ENCODE results near the gene RMDN3.

Gene RMDN3
- total RNA-seq: 27.5 to 67.8 (median 37.2) reads per million in 3 experiments

DNA sequence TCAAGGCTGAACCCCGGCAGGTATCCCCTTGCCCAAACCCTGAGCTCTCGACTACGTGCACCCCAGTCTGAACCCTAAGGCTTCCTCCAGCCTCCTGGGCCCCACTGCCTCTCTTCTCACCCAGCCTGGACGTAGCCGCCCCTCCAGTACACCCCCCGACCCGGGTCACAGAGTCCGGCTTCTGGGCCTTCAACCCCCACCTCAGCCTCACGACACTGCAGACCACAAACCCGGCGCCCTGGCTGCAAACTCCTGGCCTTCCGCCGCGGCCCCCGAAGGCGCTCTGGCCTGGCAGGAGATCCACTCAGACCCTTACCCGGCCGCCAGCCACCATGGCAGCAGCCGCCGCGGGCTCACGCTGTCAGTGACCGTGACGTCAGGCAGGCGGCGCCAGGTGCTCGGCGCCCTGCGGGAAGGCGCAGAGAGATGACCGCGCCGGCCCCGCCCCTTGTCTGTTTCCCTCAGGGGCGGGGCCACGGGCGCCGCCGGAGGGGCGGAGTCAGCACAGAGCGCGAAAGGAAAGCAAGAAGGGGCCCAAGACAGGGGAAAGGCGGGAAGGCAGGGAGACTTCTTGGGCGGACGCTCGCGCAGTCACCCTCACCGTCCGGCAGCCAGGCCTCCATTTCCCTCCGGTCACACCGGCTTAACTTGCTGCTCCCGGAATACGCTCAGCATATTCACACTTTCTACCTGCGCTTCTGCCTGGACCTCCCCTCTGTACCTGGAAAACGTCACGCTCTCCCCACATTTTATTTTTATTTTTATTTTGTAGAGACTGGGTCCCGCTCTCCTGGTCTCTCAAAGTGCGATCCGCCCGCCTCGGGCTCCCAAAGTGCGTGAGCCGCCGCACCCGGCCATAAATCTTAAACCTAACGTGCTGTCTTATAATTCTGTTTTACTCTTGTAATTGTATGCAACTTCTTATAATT lies at the start of gene RMDN3:
TSS of gene RMDN3 (minus strand) at position 372 of the 929 bp plus-strand sequence. CDS start 471 bp downstream, outside the sequence.
- DNase-seq: peak; percentile 90

DNA sequence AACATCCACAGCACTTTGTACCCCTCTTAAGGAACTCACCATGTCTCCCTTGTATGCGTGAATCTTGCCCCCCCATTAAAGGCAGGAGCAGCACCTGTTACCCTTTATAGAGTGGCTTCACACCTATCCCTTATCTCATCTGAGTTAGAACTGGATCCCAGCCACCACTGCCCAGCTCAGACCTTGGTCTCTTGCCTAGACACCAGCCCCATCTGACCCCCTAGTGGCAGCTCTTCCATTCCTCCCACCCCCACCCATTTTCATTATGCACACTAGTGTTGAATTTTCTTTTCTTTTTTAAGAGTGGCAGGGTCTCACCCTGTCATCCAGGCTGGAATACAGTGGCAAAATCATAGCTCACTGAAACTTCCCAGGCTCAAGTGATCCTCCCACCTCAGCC lies 48.6 kb upstream of the RMDN3 start:
- DNase-seq: no peak

- DNase-seq: no peak
Observed at GRCh38 chr15:40803076-40803475, 48.0 kb upstream of the RMDN3 start.

DNA sequence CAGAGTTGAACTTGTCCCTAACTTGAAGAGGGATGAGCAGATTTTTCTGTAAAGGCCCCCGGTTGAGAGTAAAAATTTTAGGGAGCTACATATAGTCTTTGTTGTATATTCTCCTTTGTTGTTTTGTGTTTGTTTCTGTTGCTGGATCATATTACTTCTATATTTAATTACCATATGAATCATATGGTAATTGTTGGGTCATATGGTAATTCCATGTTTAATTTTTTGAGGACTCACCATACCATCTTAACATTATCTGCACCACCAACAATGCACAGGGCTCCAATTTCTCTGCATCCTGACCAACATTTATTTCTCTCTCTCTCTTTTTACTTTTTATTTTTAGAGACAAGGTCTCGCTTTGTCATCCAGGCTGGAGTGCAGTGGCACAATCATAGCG lies 44.5 kb upstream of the RMDN3 start:
- no peak for DNase-seq

GRCh38 chr15:40796512-40796911 lies 41.5 kb upstream of the RMDN3 start:
- no peak for DNase-seq

DNA sequence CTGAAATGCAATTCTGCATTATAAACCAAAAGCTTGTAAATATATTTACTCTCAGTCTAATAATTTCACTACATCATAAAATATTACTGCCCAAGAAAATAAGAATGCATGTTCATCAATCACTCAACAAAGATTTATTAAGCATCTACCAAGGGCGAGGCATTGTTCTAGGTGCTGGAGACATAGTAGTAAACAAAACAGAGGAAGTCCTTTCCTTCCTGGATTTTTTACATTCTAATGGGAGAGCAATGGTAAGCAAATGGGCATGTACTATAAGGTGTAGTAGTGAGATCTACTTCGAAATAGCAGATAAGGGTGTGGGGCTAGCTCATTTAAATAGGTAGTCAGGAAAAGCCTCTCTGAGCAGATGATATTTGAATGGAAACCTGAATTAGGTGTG lies 41.0 kb upstream of the RMDN3 start:
- DNase-seq: no peak

DNA sequence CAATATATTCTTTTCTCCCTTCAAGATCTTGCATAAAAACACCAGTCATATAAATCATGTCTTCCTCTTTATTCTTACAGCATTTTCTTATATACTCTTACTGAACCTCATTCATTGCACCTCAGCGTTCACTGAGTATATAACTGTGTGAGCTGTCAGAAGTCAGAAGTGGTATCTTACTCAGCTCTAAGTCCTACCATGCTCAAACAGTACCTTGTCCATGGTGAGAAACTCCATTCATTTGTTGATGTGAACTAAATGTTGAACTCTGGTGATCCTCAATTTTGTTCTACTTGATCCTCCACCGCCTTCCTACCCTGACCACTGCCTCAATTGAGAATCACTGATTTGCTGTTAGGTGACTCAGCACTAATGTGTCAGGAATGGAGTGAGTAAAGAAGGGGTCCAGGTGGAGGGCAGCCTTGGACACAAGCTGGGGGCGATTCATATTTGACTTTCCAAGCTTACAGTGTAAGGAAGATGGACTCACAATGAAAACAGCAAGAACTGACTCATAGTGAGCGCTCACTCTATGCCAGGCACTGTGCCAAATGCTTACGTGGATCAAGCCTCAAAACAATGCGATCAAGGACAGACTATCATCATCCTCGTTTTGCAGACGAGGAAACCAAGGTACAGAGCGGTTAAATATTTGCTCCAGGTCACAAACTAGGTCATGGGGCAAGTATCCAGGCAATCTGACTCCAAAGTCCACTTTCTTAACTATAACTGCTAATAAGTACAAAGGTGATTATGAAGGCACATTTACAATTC lies 38.3 kb upstream of the RMDN3 start:
- no peak for DNase-seq

GRCh38 chr15:40792394-40792793 lies 37.3 kb upstream of the RMDN3 start:
- DNase-seq: no peak

- no peak for DNase-seq
Observed at GRCh38 chr15:40790718-40791117, 35.7 kb upstream of the RMDN3 start.

- DNase-seq: no peak
Observed at GRCh38 chr15:40789999-40790398, 34.9 kb upstream of the RMDN3 start.

GRCh38 chr15:40789119-40789518 lies 34.1 kb upstream of the RMDN3 start:
- no peak for DNase-seq

DNA sequence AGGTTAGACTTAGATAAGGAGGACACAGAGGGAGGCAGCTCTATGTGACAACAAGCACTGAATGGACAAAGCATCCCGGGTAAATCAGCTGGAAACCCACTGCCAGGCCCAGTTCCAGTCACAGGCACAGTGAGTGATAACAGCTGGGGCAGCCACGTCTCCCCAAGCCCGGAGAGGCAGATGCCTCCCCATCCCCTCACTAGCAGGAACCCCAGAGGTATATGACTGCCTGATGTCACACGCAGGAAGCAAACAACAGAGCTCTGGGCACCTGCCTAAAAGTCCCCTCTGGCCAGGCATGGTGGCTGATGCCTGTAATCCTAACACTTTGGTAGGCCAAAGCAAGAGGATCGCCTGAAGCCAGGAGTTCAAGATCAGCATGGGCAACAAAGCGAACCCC lies 32.9 kb upstream of the RMDN3 start:
- no peak for DNase-seq

GRCh38 chr15:40787344-40787841 lies 32.3 kb upstream of the RMDN3 start:
- DNase-seq: peak; percentile 45

GRCh38 chr15:40785814-40786213 lies 30.8 kb upstream of the RMDN3 start:
- DNase-seq: no peak

DNA sequence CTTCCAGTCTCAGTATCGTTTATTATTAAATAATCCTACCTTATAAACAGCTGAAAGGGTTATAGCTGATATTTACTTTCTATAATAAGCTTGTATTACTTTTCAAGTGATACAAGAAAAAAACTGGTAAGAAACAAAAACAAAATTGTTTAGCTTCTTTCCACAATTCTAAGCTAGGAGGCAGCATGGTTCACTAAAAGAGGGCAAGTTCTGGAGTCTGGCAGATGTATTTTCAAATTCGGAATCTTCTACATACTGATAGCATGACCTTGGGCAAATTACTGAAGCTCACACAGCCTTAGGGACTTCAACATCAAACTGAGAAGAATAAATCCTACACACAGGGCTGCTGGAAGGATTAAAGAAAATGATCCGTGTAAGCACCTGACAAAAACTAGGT lies 30.1 kb upstream of the RMDN3 start:
- DNase-seq: no peak

- DNase-seq: peak; percentile 71
Observed at GRCh38 chr15:40782609-40783227, 27.7 kb upstream of the RMDN3 start.

- no peak for DNase-seq
Observed at GRCh38 chr15:40776537-40777141, 21.6 kb upstream of the RMDN3 start.

- DNase-seq: no peak
Observed at GRCh38 chr15:40775740-40776536, 20.9 kb upstream of the RMDN3 start.

GRCh38 chr15:40775007-40775406 lies 20.0 kb upstream of the RMDN3 start:
- no peak for DNase-seq

DNA sequence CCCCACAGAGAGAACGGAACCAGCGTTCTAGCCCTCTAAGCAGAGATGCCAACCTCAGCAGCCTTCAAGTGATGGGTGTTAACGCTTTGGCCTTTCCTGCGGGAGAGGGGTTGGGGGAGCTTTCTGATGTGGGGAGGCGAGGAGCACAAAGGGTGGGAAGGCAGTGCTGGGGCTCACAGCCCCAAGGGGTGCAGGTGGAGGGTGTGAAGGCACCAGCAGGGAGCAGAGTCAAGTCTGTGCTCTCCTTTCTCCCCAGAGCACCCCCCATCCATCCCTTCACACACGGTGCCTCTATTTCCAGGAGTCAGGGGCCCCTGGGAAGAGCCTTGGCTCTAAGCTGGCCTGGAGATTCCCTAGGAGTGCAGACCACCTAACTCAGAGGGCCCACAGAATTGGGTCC lies 18.8 kb upstream of the RMDN3 start:
- DNase-seq: no peak

GRCh38 chr15:40773496-40773895 lies 18.4 kb upstream of the RMDN3 start:
- DNase-seq: no peak

- no peak for DNase-seq
Observed at GRCh38 chr15:40772014-40772413, 17.0 kb upstream of the RMDN3 start.

All from central memory CD4-positive, alpha-beta T cell (primary cell).